ENCODE results near the gene GIGYF2. TPM values are rescaled to one million over a fixed set of nuclear protein-coding genes. Genes with fewer than 3 reads are reported as not detected.
A peak's percentile ranks its signal among the peaks of the same experiment; 100 is the strongest.

The GIGYF2 gene
- total and polyA plus RNA-seq, 2 of the 4 experiments (the other 2 are of a cell fraction) = 14.7 to 66.0 TPM

DNA sequence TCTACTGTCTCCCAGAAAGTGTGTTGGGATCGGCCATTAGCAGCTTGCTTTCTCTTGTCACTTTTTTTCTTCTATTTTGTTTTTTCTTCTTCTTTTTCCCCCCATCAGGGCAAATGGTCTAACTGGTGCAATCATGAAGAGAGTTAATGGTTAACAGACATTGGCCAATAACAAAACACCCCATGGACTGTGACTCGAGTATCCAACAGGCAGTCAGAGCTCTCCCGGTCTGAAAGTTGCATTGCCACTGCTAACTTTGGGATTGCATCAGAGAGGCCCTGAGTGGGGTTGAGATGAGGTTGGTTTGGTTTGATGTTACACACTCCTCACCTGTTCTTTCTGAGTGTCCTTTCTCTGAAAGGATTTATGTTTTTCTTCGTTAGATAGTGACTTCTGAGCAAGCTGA lies 160.0 kb downstream of the GIGYF2 start:
- no peaks in the 10 kb centered on the region; the same call in 1 of the 2 replicates for H3K9me3 ChIP-seq (ENCODE audit: control insufficient read depth, insufficient read depth, low read length)
- BruUV-seq (replicated peaks) = TSS peak; percentile 71
- no peak overlapping the region for H2BK20ac ChIP-seq (ENCODE audit: low read depth, low read length)
- TF ChIP-seq MAZ (IDR thresholded peaks at IDR 0.05; ENCODE audit: borderline replicate concordance, low read depth, low read length) = no peak
- peak; percentile 78 for TF ChIP-seq CEBPB (IDR thresholded peaks at IDR 0.05; ENCODE audit: low read depth, low read length)
- WGBS, 2 experiments (ENCODE audit: extremely low coverage in 2 of 2, insufficient read length in 1 of 2) = no CpG with 5 or more reads among the region's 4 CpGs
- H2AK5ac ChIP-seq (ENCODE audit: low read depth, low read length) = peak overlapping the region; percentile 51; the same call in 1 of the 2 replicates
- H3K4me3 ChIP-seq (ENCODE audit: insufficient read depth, low read depth, low read length) = no peak overlapping the region
- DNase-seq (peak; percentile 54), ATAC-seq (ENCODE audit: low read depth) (no peak; the same call in 1 of the 2 replicates)
- in situ Hi-C loops (cut with MboI; ENCODE audit: low sequenced_read_pairs) = loop anchor here (10.0 kb wide), 1 partner anchor 198 kb away; no protein-coding TSS in a partner anchor
- ChIA-PET POLR2A (ENCODE audit: unreplicated experiment) (no interaction called here), CTCF (interaction anchor here (0.6 kb wide), 1 partner anchor 137 kb away, joined by 4 read pairs; no protein-coding TSS in a partner anchor)
- peaks cover 7% of the 10 kb centered on the region; the same call in 1 of the 2 replicates for H4K20me1 ChIP-seq (ENCODE audit: insufficient read depth, low read length)
- H3K9me1 ChIP-seq (ENCODE audit: insufficient read depth, low read length) = peaks cover 13% of the 10 kb centered on the region; the same call in 1 of the 2 replicates
- no peak overlapping the region for H4K8ac ChIP-seq (ENCODE audit: low read depth in 2 of 2, low read length in 2 of 2)
- peaks cover 31% of the 10 kb centered on the region for H3K36me3 ChIP-seq (ENCODE audit: control insufficient read depth, insufficient read depth, low read length)
- intact Hi-C loops (cut with micrococcal nuclease) = no loop called here
- no peak overlapping the region for H2BK5ac ChIP-seq (ENCODE audit: low read depth, low read length, poor library complexity, severe bottlenecking)
- no peak overlapping the region; the same call in 1 of the 2 replicates for H4K91ac ChIP-seq (ENCODE audit: insufficient read depth, low read depth, low read length)
- H3K4ac ChIP-seq (ENCODE audit: low read depth, low read length) = no peak overlapping the region
- no peak overlapping the region for H3K56ac ChIP-seq (ENCODE audit: extremely low read depth, insufficient read depth, low read length)
- H3K14ac ChIP-seq (replicated peaks; ENCODE audit: low read depth, low read length) = no peak overlapping the region
- peak overlapping the region; percentile 53 for H2BK120ac ChIP-seq (ENCODE audit: low read depth, low read length)
- H3K27ac ChIP-seq (ENCODE audit: insufficient read depth, low read length) = no peak overlapping the region
- no peak overlapping the region for H4K5ac ChIP-seq (ENCODE audit: low read depth, low read length)
- H2BK15ac ChIP-seq (ENCODE audit: low read depth, low read length) = no peak overlapping the region
- dilution Hi-C loops (cut with HindIII; ENCODE audit: low sequenced_read_pairs, unreplicated experiment) = no loop called here
- no peak overlapping the region; the same call in 1 of the 2 replicates for H3K18ac ChIP-seq (ENCODE audit: low read depth, low read length)
- H3K4me2 ChIP-seq (ENCODE audit: low read depth, low read length) = no peak overlapping the region
- peaks cover 8% of the 10 kb centered on the region for H3K4me1 ChIP-seq (ENCODE audit: control insufficient read depth, insufficient read depth, low read length)
- H3K9ac ChIP-seq (ENCODE audit: low read depth, low read length) = no peak overlapping the region
- H2AFZ ChIP-seq (replicated peaks; ENCODE audit: low read length, poor library complexity) = no peak overlapping the region
- no peak overlapping the region for H2AK9ac ChIP-seq (replicated peaks; ENCODE audit: low read depth, low read length, poor library complexity)
- peaks cover 0 to 19% of the 10 kb centered on the region in 2 experiments; a peak in 2 of 4 replicates for H3K79me1 ChIP-seq (ENCODE audit: low read depth in 1 of 2, low read length in 2 of 2)
- H3K27me3 ChIP-seq (ENCODE audit: control insufficient read depth, insufficient read depth, low read length) = no peaks in the 10 kb centered on the region
- H3K23ac ChIP-seq (ENCODE audit: low read depth, low read length) = no peak overlapping the region

All from IMR-90 (cell line).